Measurements from ENCODE around the gene GFY.
"Not testable (repeated sequence)": the region's sequence is repeated elsewhere in the genome, so short reads cannot be mapped to it uniquely, and the experiment has no call there.

The GFY gene

GRCh38 chr19:49442771-49443365, 17.7 kb downstream of the GFY start:
- H3K4me3 ChIP-seq (ENCODE audit: low read depth, low read length), result peak overlapping the region; percentile 52

GRCh38 chr19:49443366-49444099, 18.3 kb downstream of the GFY start:
- peak overlapping the region; percentile 52 for H3K4me3 ChIP-seq (ENCODE audit: low read depth, low read length)

GRCh38 chr19:49444100-49444700, 19.0 kb downstream of the GFY start:
- H3K4me3 ChIP-seq (ENCODE audit: low read depth, low read length), result not testable (repeated sequence)

GRCh38 chr19:49445997-49446396, 20.8 kb downstream of the GFY start:
- no peak overlapping the region for H3K4me3 ChIP-seq (ENCODE audit: low read depth, low read length)

GRCh38 chr19:49447485-49448431, 22.6 kb downstream of the GFY start:
- no peak overlapping the region for H3K4me3 ChIP-seq (ENCODE audit: low read depth, low read length)

- H3K4me3 ChIP-seq (ENCODE audit: low read depth, low read length), result no peak overlapping the region
Measured at GRCh38 chr19:49448432-49448786, 23.2 kb downstream of the GFY start.

GRCh38 chr19:49450405-49450804, 25.2 kb downstream of the GFY start:
- no peak overlapping the region for H3K4me3 ChIP-seq (ENCODE audit: low read depth, low read length)

- H3K4me3 ChIP-seq (ENCODE audit: low read depth, low read length), result peak within 1 kb of the TSS; percentile 88
Measured at GRCh38 chr19:49451430-49452181, 26.4 kb downstream of the GFY start, which contains the start of gene PIH1D1. Gene PIH1D1 (minus strand): TSS chr19:49451814. CDS start chr19:49451574, 240 bp downstream.

- H3K4me3 ChIP-seq (ENCODE audit: low read depth, low read length), result peak within 1 kb of the TSS; percentile 88
Measured at GRCh38 chr19:49453013-49453756, 28.0 kb downstream of the GFY start, which contains the start of gene ALDH16A1. Gene ALDH16A1 (plus strand): TSS chr19:49453225. CDS start chr19:49453332, 107 bp downstream.

- peak overlapping the region; percentile 88 for H3K4me3 ChIP-seq (ENCODE audit: low read depth, low read length)
Measured at GRCh38 chr19:49453757-49454240, 28.6 kb downstream of the GFY start.

GRCh38 chr19:49455773-49456172, 30.6 kb downstream of the GFY start:
- no peak overlapping the region for H3K4me3 ChIP-seq (ENCODE audit: low read depth, low read length)

- no peak overlapping the region for H3K4me3 ChIP-seq (ENCODE audit: low read depth, low read length)
Measured at GRCh38 chr19:49456326-49456725, 31.1 kb downstream of the GFY start.

GRCh38 chr19:49458567-49458903, 33.3 kb downstream of the GFY start:
- no peak overlapping the region for H3K4me3 ChIP-seq (ENCODE audit: low read depth, low read length)

- H3K4me3 ChIP-seq (ENCODE audit: low read depth, low read length), result no peak overlapping the region
Measured at GRCh38 chr19:49459388-49459787, 34.2 kb downstream of the GFY start.

GRCh38 chr19:49461130-49461529, 35.9 kb downstream of the GFY start:
- H3K4me3 ChIP-seq (ENCODE audit: low read depth, low read length), result not testable (repeated sequence)

GRCh38 chr19:49461656-49462055, 36.5 kb downstream of the GFY start:
- H3K4me3 ChIP-seq (ENCODE audit: low read depth, low read length), result no peak overlapping the region

- H3K4me3 ChIP-seq (ENCODE audit: low read depth, low read length), result no peak overlapping the region
Measured at GRCh38 chr19:49462492-49462891, 37.3 kb downstream of the GFY start.

GRCh38 chr19:49463960-49464740, 39.0 kb downstream of the GFY start:
- no peak overlapping the region for H3K4me3 ChIP-seq (ENCODE audit: low read depth, low read length)

GRCh38 chr19:49465371-49465770, 40.2 kb downstream of the GFY start:
- no peak overlapping the region for H3K4me3 ChIP-seq (ENCODE audit: low read depth, low read length)
